Breast epithelium (tissue), 4 donors: ENCODE data around the gene SOX1. TPM values are rescaled to one million over a fixed set of nuclear protein-coding genes. Genes with fewer than 3 reads are reported as not detected.

Experiments used
- DNase-seq, 2 donors: peaks; one replicate each; pipeline ENCODE4 v3.0.0-alpha.2; 2019; ENCODE audit warnings: low spot score in 2 of 2
- H3K27ac ChIP-seq, 2 donors: fragments of 200-600 bp; sonication (generic) in 1 of 2; one replicate each; pipeline ENCODE4 v1.5.1; 2016 to 2019; ENCODE audit warnings: mild to moderate bottlenecking in 1 of 2
- H3K27me3 ChIP-seq, 2 donors: fragments of 200-600 bp; sonication (generic) in 1 of 2; one replicate each; pipeline versions ENCODE4 v1.5.1 to v1.6.0; 2017 to 2019; ENCODE audit warnings: control low read depth in 1 of 2, mild to moderate bottlenecking in 1 of 2
- H3K36me3 ChIP-seq: fragments of 200-600 bp; one replicate; pipeline ENCODE4 v1.5.1; 2019
- H3K4me1 ChIP-seq, 2 donors: fragments of 200-600 bp; sonication (generic); one replicate each; pipeline ENCODE4 v1.5.1; 2016 to 2019; ENCODE audit warnings: control low read depth in 1 of 2
- H3K4me3 ChIP-seq, 3 donors: fragments of 200-600 bp; sonication (generic); 1 replicate in 2 of 3; 2 replicates in 1 of 3; pipeline ENCODE4 v1.5.1; 2016 to 2019; ENCODE audit warnings: mild to moderate bottlenecking in 3 of 3, moderate library complexity in 2 of 3
- H3K9me3 ChIP-seq, 2 donors: fragments of 200-600 bp; sonication (generic) in 1 of 2; one replicate each; pipeline ENCODE4 v1.5.1; 2016 to 2019; ENCODE audit warnings: control low read depth in 1 of 2
- CTCF ChIP-seq, 3 donors: fragments of 450-650 bp; IDR thresholded peaks; one replicate each; pipeline ENCODE4 v1.5.1; 2016 to 2017; ENCODE audit warnings: antibody characterized with exemption in 3 of 3, mild to moderate bottlenecking in 3 of 3, moderate library complexity in 3 of 3
- POLR2A ChIP-seq: fragments of 450-650 bp; IDR thresholded peaks from one replicate; pipeline ENCODE4 v1.6.1; 2016; ENCODE audit warnings: antibody characterized with exemption, mild to moderate bottlenecking, moderate library complexity
- POLR2AphosphoS5 ChIP-seq, 3 donors: sonication (generic); formaldehyde crosslinking; IDR thresholded peaks; one replicate each; pipeline ENCODE4 v1.6.1; 2017; ENCODE audit warnings: antibody characterized with exemption in 3 of 3
- intact Hi-C: fragments of 100-400 bp; cut with DNase I; formaldehyde crosslinking; loops from one replicate; pipeline ENCODE4 v1.15.1; 2023; ENCODE audit warnings: low total_unique reads
- total RNA-seq, 3 donors: library from RNA; depleted of rRNA; stranded (reverse); fragments of >200 nt; gene quantifications; one replicate each; pipeline ENCODE4 v1.1.0, GENCODE V29; 2016

The SOX1 gene
- total RNA-seq, 3 donors from 2014 or later: not detected

GRCh38 chr13:112053167-112053743 lies 13.7 kb upstream of the SOX1 start:
- H3K27ac ChIP-seq: no peak overlapping the region
- H3K36me3 ChIP-seq: no peaks in the 10 kb centered on the region
- no peaks in the 10 kb centered on the region for H3K9me3 ChIP-seq
- no peak for DNase-seq
- no peaks in the 10 kb centered on the region for H3K4me1 ChIP-seq
- intact Hi-C loops: no loop called here
- no peak overlapping the region for H3K4me3 ChIP-seq
- H3K27me3 ChIP-seq: peaks cover 5 to 93% of the 10 kb centered on the region in 2 donors
- TF ChIP-seq POLR2AphosphoS5 (IDR thresholded peaks at IDR 0.05) (no peak), CTCF (IDR thresholded peaks at IDR 0.05) (no peak), POLR2A (no peak)

DNA sequence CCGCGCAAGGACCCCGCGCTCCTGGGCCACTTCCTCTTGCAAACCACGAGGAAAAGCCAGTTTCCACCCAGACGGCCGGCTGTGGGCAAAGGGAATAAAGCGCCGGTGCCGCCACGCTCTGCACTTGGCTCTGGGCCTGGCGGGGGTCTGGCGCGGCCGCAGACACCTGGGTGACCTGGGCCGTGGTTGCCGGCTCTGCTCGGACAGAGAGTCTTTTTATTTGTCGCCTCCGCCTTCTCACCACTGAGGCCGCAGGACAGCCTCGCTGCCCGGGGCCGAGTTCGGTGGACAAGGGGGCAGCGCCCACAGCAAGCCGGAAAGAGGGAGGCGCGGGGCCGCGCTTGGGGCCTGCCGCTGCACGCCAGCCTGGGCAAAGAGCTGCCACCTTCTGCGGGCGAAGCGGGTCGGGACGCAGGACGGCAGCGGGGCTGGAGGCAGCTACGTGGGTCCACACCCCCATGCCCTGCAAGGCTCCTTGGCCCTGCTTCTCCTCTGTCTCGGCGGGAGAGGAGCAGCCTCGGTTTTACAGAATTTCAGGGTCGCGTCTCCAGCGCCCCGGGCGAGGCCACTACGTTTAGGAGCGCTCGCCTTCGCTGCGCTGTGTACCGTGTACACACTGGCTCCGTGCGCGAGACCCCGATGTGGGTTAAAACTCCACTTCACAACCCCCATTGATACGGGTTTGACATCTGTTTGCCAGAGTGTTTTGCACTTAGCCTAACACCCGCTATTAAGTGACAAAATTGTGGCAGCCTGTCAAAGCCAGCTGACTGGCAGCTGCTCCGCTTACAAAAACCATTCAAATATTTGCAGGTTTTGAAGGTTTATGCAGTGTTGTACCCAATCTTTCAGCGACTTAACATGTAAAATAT lies 13.0 kb upstream of the SOX1 start:
- intact Hi-C loops: no loop called here
- TF ChIP-seq POLR2AphosphoS5 (IDR thresholded peaks at IDR 0.05) (no peak), CTCF (IDR thresholded peaks at IDR 0.05) (no peak), POLR2A (no peak)
- H3K27me3 ChIP-seq: peaks cover 5 to 97% of the 10 kb centered on the region in 2 donors
- H3K27ac ChIP-seq: no peak overlapping the region
- no peaks in the 10 kb centered on the region for H3K36me3 ChIP-seq
- no peak for DNase-seq
- no peaks in the 10 kb centered on the region for H3K4me1 ChIP-seq
- H3K4me3 ChIP-seq: no peak overlapping the region
- H3K9me3 ChIP-seq: no peaks in the 10 kb centered on the region

GRCh38 chr13:112054616-112055015 lies 12.3 kb upstream of the SOX1 start:
- Histone ChIP-seq H3K4me1 (no peaks in the 10 kb centered on the region), H3K27me3 (peaks cover 5 to 97% of the 10 kb centered on the region in 2 donors)

GRCh38 chr13:112055036-112055914 lies 11.7 kb upstream of the SOX1 start:
- Histone ChIP-seq H3K36me3 (no peaks in the 10 kb centered on the region), H3K4me1 (no peaks in the 10 kb centered on the region), H3K4me3 (no peak overlapping the region), H3K9me3 (no peaks in the 10 kb centered on the region), H3K27me3 (peaks cover 5 to 100% of the 10 kb centered on the region in 2 donors), H3K27ac (no peak overlapping the region)
- TF ChIP-seq CTCF (IDR thresholded peaks at IDR 0.05) (no peak), POLR2AphosphoS5 (IDR thresholded peaks at IDR 0.05) (no peak), POLR2A (no peak)
- intact Hi-C loops: no loop called here
- no peak for DNase-seq

More at GRCh38 chr13:112054616-112055015, 12.3 kb upstream of the SOX1 start:
- TF ChIP-seq CTCF (IDR thresholded peaks at IDR 0.05) (no peak), POLR2A (no peak), POLR2AphosphoS5 (IDR thresholded peaks at IDR 0.05) (no peak)
- no peak for DNase-seq
- no peak overlapping the region for H3K4me3 ChIP-seq
- no peaks in the 10 kb centered on the region for H3K36me3 ChIP-seq
- H3K9me3 ChIP-seq: no peaks in the 10 kb centered on the region
- intact Hi-C loops: no loop called here
- H3K27ac ChIP-seq: no peak overlapping the region
